Muscle layer of colon (tissue), 2 donors: ENCODE results near the gene EXOC3L4.
"Not testable (repeated sequence)": the region's sequence is repeated elsewhere in the genome, so short reads cannot be mapped to it uniquely, and the experiment has no call there.

ENCODE experiments used
- H3K27ac ChIP-seq: one replicate; pipeline ENCODE4 v1.7.0; 2013; ENCODE audit warnings: low read depth, mild to moderate bottlenecking, low read length, moderate library complexity
- H3K27me3 ChIP-seq, 2 donors: one replicate each; pipeline ENCODE4 v1.7.0; 2013; ENCODE audit warnings: low read length in 2 of 2, mild to moderate bottlenecking in 2 of 2; ENCODE audit not compliant: insufficient read depth in 2 of 2, control insufficient read depth in 1 of 2
- H3K36me3 ChIP-seq: one replicate; pipeline ENCODE4 v1.7.0; 2013; ENCODE audit warnings: mild to moderate bottlenecking, low read length; ENCODE audit not compliant: insufficient read depth
- H3K4me1 ChIP-seq: one replicate; pipeline ENCODE4 v1.7.0; 2013; ENCODE audit warnings: mild to moderate bottlenecking, low read length; ENCODE audit not compliant: insufficient read depth
- H3K4me3 ChIP-seq, 2 donors: one replicate each; pipeline ENCODE4 v1.7.0; 2013; ENCODE audit warnings: low read length in 2 of 2, low read depth in 1 of 2, mild to moderate bottlenecking in 1 of 2, moderate library complexity in 1 of 2
- H3K9ac ChIP-seq: one replicate; pipeline ENCODE4 v1.7.0; 2013; ENCODE audit warnings: low read length
- H3K9me3 ChIP-seq: one replicate; pipeline ENCODE4 v1.7.0; 2013; ENCODE audit warnings: mild to moderate bottlenecking, low read length
- donor health status: abdominal sarcoma.
- donor health status: Adenocarcinoma of cecum.

Gene EXOC3L4

GRCh38 chr14:103143506-103143905 lies 49.0 kb downstream of the EXOC3L4 start:
- Histone ChIP-seq H3K4me3 (no peak overlapping the region), H3K9me3 (no peaks in the 10 kb centered on the region), H3K27me3 (peaks cover 0 to 13% of the 10 kb centered on the region in 2 donors), H3K9ac (no peak overlapping the region), H3K36me3 (no peaks in the 10 kb centered on the region), H3K4me1 (no peaks in the 10 kb centered on the region), H3K27ac (no peak overlapping the region)

DNA sequence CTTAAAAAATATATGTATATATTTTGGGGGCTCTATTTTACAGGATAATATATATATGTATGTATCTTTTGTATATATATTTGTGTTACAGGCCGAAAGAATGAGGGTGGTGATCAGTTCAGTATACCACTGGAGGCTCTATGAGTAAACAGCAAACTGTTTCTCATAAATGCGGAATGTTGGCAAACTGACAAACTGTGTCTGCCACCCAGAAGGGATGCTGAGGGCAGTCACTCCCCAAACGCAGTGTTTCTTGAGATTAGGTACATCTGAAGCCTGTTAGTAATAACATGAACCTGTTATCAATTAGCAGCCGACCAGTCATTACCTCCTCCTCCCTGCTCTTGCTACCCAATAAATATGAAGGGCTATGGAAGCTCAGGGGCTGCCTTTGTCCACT lies 49.6 kb downstream of the EXOC3L4 start:
- no peak overlapping the region for H3K9ac ChIP-seq

DNA sequence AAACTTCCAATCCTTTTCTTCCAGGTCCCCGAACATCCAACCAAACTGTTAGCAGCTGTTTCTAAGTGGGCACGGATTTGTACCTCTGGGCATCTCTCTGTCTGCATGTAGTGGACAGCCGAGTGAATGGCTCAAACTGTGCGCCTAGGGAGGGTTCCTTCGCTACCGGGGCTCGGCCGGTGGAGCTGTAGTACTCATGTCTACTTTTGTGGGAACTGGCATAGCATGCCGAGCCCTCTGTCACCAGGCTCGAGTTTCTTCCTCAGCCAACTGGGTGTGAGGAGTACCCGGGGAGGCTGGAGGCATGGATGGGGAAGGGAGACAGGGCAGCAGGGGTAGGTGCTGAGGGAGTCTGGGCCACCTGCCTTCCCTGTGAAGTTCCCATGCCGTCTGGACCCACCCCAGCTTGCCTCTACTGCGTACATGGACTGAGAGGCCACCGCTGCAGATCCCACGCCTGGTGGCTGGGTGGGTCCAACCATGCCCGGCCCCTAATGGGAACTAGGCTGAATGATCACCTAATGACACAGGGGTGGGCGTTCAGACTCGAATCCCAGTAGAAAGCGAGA lies 51.7 kb downstream of the EXOC3L4 start:
- H3K4me3 ChIP-seq = no peak overlapping the region
- H3K27ac ChIP-seq = no peak overlapping the region
- no peak overlapping the region for H3K9ac ChIP-seq
- H3K27me3 ChIP-seq = no peaks in the 10 kb centered on the region
- no peaks in the 10 kb centered on the region for H3K9me3 ChIP-seq
- no peaks in the 10 kb centered on the region for H3K4me1 ChIP-seq
- no peaks in the 10 kb centered on the region for H3K36me3 ChIP-seq

More for the DNA sequence above, 49.6 kb downstream of the EXOC3L4 start:
- no peak overlapping the region for H3K27ac ChIP-seq
- peaks cover 0 to 7% of the 10 kb centered on the region in 2 donors for H3K27me3 ChIP-seq
- no peaks in the 10 kb centered on the region for H3K36me3 ChIP-seq
- H3K4me1 ChIP-seq = no peaks in the 10 kb centered on the region
- H3K4me3 ChIP-seq = no peak overlapping the region
- no peaks in the 10 kb centered on the region for H3K9me3 ChIP-seq

DNA sequence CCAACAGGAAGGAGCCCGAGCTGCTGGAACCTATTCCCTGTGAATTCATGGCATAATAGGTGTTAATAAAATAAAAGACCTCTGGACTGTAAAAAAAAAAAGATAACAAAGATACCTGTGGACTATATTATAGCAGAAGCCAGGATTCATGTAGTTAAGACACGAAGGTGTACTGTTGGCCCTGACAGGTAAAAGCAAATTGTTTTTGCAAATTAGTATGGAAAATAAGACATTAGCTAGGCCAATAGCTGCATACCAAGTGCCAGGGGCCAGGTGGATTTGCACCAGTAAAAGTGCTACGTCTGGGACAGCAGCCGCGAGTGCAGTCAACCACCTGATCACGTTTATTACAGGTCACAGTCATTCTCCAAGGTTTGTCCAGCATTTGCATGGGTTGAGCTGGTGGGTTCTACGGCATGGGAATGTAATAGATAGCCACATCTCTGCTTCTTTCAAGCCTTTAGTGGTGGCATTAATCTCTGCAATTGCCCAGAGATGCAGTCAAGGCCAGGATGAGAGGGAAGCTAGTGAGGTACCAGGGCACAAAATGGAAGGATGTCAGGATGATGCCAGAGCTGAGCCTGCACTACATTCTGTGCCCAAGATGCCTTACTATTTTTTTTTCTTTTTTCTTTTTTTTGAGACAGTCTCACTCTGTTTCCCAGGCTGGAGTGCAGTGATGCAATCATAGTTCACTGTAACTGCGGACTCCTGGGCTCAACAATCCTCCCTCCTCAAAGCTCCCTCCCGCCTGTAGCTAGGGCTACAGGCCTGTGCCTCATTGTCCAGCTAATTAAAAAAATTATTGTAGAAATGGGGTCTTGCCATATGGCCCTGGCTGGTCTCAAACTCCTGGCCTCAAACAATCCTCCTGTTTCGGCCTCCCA lies 55.1 kb downstream of the EXOC3L4 start:
- Histone ChIP-seq H3K4me1 (no peaks in the 10 kb centered on the region), H3K9ac (no peak overlapping the region), H3K27me3 (no peaks in the 10 kb centered on the region), H3K9me3 (no peaks in the 10 kb centered on the region), H3K36me3 (no peaks in the 10 kb centered on the region), H3K27ac (no peak overlapping the region), H3K4me3 (no peak overlapping the region)

DNA sequence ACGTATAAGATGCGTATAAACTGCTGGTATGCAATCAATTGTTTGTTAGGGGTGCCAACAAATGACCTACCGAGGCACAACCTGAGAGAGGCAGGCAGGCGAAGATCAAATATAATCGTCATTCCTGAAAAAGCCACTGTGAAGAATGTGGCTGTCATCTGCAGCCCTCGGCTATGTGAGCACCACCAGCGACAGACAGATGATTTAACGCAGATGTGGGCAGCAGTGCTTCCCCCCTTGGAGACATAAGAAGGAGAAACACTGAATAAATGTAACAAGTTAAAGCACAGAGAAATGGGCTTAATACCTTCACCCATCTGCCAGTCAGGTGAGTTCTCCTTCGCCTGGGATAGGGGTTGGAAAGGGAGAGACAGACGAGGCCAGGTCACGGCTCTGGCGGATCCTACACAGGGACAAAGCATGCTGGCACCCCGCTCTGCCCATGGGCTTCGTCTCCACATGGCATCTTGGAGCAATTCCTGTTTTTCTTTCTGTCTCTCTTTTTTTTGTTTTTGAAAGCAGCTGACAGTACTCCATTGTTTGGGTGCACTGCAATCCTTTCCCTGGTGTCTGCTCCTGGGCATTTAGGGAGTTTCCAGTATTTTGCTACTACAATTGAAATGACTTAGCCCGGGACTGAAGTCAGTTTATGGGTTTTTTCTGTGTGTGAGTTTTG lies 56.9 kb downstream of the EXOC3L4 start:
- no peak overlapping the region for H3K27ac ChIP-seq
- H3K9ac ChIP-seq = no peak overlapping the region
- H3K27me3 ChIP-seq = no peaks in the 10 kb centered on the region
- H3K4me3 ChIP-seq = no peak overlapping the region
- H3K4me1 ChIP-seq = peaks cover 7% of the 10 kb centered on the region
- H3K36me3 ChIP-seq = no peaks in the 10 kb centered on the region
- H3K9me3 ChIP-seq = no peaks in the 10 kb centered on the region

GRCh38 chr14:103155010-103155409 lies 60.5 kb downstream of the EXOC3L4 start:
- H3K4me1 ChIP-seq = peaks cover 7% of the 10 kb centered on the region
- no peak overlapping the region for H3K9ac ChIP-seq
- H3K36me3 ChIP-seq = no peaks in the 10 kb centered on the region
- H3K4me3 ChIP-seq = no peak overlapping the region
- H3K9me3 ChIP-seq = no peaks in the 10 kb centered on the region
- H3K27me3 ChIP-seq = no peaks in the 10 kb centered on the region
- no peak overlapping the region for H3K27ac ChIP-seq

GRCh38 chr14:103155416-103155815 lies 60.9 kb downstream of the EXOC3L4 start:
- not testable (repeated sequence) for H3K27ac ChIP-seq, H3K36me3 ChIP-seq, H3K4me1 ChIP-seq, H3K9me3 ChIP-seq, H3K27me3 ChIP-seq, H3K4me3 ChIP-seq, H3K9ac ChIP-seq

- peaks cover 7% of the 10 kb centered on the region for H3K4me1 ChIP-seq
- no peak overlapping the region for H3K9ac ChIP-seq
- no peak overlapping the region for H3K4me3 ChIP-seq
- no peaks in the 10 kb centered on the region for H3K27me3 ChIP-seq
- H3K9me3 ChIP-seq = no peaks in the 10 kb centered on the region
- H3K36me3 ChIP-seq = no peaks in the 10 kb centered on the region
- H3K27ac ChIP-seq = no peak overlapping the region
These were observed 61.4 kb downstream of the EXOC3L4 start for GRCh38 chr14:103155826-103156394.

GRCh38 chr14:103156651-103157378 lies 62.3 kb downstream of the EXOC3L4 start:
- Histone ChIP-seq H3K27ac (no peak overlapping the region), H3K4me3 (no peak overlapping the region), H3K9ac (no peak overlapping the region), H3K4me1 (peaks cover 7% of the 10 kb centered on the region), H3K9me3 (no peaks in the 10 kb centered on the region), H3K27me3 (no peaks in the 10 kb centered on the region), H3K36me3 (no peaks in the 10 kb centered on the region)

DNA sequence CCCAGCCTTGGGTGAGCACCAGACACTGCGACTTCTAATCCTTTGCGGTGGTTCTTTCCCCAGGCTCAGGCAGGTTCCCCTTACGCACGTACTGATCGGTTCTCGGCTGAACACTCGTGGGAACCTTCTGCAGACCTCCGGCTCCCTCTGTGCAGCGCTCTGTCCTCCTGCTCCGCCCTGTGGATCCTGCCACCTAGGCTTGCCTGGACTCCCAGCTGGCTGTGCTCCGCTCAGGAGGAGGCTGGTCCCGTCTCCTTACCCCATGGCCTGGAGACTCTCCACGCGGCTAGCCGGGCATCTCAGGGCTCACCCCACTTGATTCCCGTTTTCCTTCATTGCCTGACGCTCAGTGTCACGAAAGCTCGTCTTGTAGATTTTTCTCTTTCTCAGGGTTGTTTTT lies 63.4 kb downstream of the EXOC3L4 start:
- H3K9me3 ChIP-seq = no peaks in the 10 kb centered on the region
- peaks cover 7% of the 10 kb centered on the region for H3K4me1 ChIP-seq
- no peak overlapping the region for H3K9ac ChIP-seq
- H3K27ac ChIP-seq = no peak overlapping the region
- H3K4me3 ChIP-seq = no peak overlapping the region
- H3K36me3 ChIP-seq = no peaks in the 10 kb centered on the region
- no peaks in the 10 kb centered on the region for H3K27me3 ChIP-seq

- Histone ChIP-seq H3K9me3 (no peaks in the 10 kb centered on the region), H3K27ac (no peak overlapping the region), H3K4me1 (peaks cover 7% of the 10 kb centered on the region), H3K36me3 (no peaks in the 10 kb centered on the region), H3K4me3 (no peak overlapping the region), H3K27me3 (no peaks in the 10 kb centered on the region), H3K9ac (no peak overlapping the region)
These were observed 64.2 kb downstream of the EXOC3L4 start for GRCh38 chr14:103158688-103159087.
